IPS-18a (cell line): ENCODE data around the gene ARAP1.

ENCODE experiments used
- H3K27ac ChIP-seq: one replicate; pipeline ENCODE4 v1.5.1; 2013; ENCODE audit warnings: low read length
- H3K27me3 ChIP-seq: one replicate; pipeline ENCODE4 v1.6.1; 2013; ENCODE audit warnings: mild to moderate bottlenecking, low read length; ENCODE audit not compliant: control insufficient read depth, insufficient read depth
- H3K36me3 ChIP-seq: one replicate; pipeline ENCODE4 v1.6.1; 2013; ENCODE audit warnings: low read depth, low read length; ENCODE audit not compliant: control insufficient read depth
- H3K4me1 ChIP-seq: one replicate; pipeline ENCODE4 v1.6.1; 2013; ENCODE audit warnings: low read depth, low read length; ENCODE audit not compliant: control insufficient read depth
- H3K4me3 ChIP-seq: one replicate; pipeline ENCODE4 v1.5.1; 2013; ENCODE audit warnings: low read length
- H3K9ac ChIP-seq: one replicate; pipeline ENCODE4 v1.6.1; 2013; ENCODE audit warnings: mild to moderate bottlenecking, low read length, moderate library complexity
- H3K9me3 ChIP-seq: one replicate; pipeline ENCODE4 v1.6.1; 2013; ENCODE audit warnings: low read depth, low read length; ENCODE audit not compliant: control insufficient read depth

Gene ARAP1

GRCh38 chr11:72692498-72693237 is 59.5 kb downstream of the ARAP1 start:
- no peak overlapping the region for H3K4me3 ChIP-seq
- no peaks in the 10 kb centered on the region for H3K4me1 ChIP-seq
- H3K27me3 ChIP-seq: no peaks in the 10 kb centered on the region
- no peak overlapping the region for H3K27ac ChIP-seq
- no peak overlapping the region for H3K9ac ChIP-seq
- H3K36me3 ChIP-seq: peaks cover 25% of the 10 kb centered on the region
- H3K9me3 ChIP-seq: no peaks in the 10 kb centered on the region

GRCh38 chr11:72690166-72690565 is 62.0 kb downstream of the ARAP1 start:
- no peaks in the 10 kb centered on the region for H3K4me1 ChIP-seq
- H3K9ac ChIP-seq: no peak overlapping the region
- H3K36me3 ChIP-seq: peaks cover 14% of the 10 kb centered on the region
- no peaks in the 10 kb centered on the region for H3K27me3 ChIP-seq
- H3K9me3 ChIP-seq: no peaks in the 10 kb centered on the region
- no peak overlapping the region for H3K27ac ChIP-seq
- H3K4me3 ChIP-seq: no peak overlapping the region

GRCh38 chr11:72688929-72689328 is 63.3 kb downstream of the ARAP1 start:
- H3K36me3 ChIP-seq: peaks cover 6% of the 10 kb centered on the region
- H3K4me1 ChIP-seq: no peaks in the 10 kb centered on the region
- no peak overlapping the region for H3K4me3 ChIP-seq

GRCh38 chr11:72688486-72688885 is 63.7 kb downstream of the ARAP1 start:
- Histone ChIP-seq H3K9me3 (no peaks in the 10 kb centered on the region), H3K4me1 (no peaks in the 10 kb centered on the region), H3K9ac (no peak overlapping the region), H3K27ac (no peak overlapping the region), H3K27me3 (no peaks in the 10 kb centered on the region), H3K36me3 (peaks cover 6% of the 10 kb centered on the region), H3K4me3 (no peak overlapping the region)

More at GRCh38 chr11:72688929-72689328, 63.3 kb downstream of the ARAP1 start:
- Histone ChIP-seq H3K27ac (no peak overlapping the region), H3K9ac (no peak overlapping the region), H3K9me3 (no peaks in the 10 kb centered on the region), H3K27me3 (no peaks in the 10 kb centered on the region)

DNA sequence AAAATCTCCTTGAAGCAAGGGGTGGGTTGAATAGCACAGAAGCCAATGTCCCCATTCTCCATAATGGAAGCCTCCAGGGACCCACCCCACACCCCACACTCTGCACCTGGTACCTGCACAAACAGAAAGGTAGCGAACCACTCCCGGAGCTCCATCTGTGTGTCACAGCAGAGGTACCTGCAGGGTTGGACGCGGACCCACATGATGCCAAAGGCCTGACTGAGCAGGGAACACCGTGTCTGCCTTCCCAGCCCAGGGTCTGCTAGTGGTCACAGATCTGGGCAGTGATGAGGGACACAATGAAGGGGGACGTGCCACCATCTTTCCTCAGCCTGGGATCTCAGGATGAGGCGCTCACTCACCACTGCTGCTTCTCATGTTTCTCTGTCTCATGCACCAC is 64.9 kb downstream of the ARAP1 start:
- Histone ChIP-seq H3K9me3 (no peaks in the 10 kb centered on the region), H3K27ac (no peak overlapping the region), H3K9ac (no peak overlapping the region), H3K4me1 (no peaks in the 10 kb centered on the region), H3K4me3 (no peak overlapping the region), H3K36me3 (no peaks in the 10 kb centered on the region), H3K27me3 (no peaks in the 10 kb centered on the region)

DNA sequence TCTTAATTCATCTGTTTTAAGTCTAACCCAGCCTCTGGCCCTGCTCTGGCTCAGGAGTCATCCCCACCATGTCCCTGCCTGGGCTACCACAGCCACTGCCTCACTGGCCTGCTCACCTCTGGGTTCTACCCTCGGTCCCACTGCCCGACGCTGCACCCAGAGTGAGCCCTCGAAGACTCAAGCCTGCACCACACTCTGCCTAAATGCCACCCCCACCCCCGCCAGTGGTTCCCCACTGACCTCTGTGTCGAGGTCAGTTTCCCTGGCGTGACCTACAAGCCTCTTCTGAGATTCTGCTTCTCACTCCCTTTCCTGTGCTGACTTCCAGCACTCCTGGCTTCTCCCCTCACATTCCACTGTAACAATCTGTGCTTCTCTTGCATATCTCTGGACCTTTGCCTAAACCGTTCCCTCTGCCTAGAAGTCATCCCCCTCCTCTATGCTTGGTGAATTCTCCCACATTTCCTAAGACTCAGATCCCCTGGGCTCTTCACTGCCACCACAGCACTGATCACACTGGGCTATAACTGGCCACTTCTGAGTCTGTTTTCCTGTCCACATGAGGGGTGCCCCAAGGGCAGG is 65.5 kb downstream of the ARAP1 start:
- no peaks in the 10 kb centered on the region for H3K4me1 ChIP-seq
- no peaks in the 10 kb centered on the region for H3K27me3 ChIP-seq
- H3K9me3 ChIP-seq: no peaks in the 10 kb centered on the region
- no peak overlapping the region for H3K27ac ChIP-seq
- H3K36me3 ChIP-seq: no peaks in the 10 kb centered on the region
- no peak overlapping the region for H3K4me3 ChIP-seq
- no peak overlapping the region for H3K9ac ChIP-seq

GRCh38 chr11:72685560-72686480 is 66.4 kb downstream of the ARAP1 start:
- no peaks in the 10 kb centered on the region for H3K27me3 ChIP-seq
- H3K4me3 ChIP-seq: no peak overlapping the region
- no peaks in the 10 kb centered on the region for H3K4me1 ChIP-seq
- H3K27ac ChIP-seq: no peak overlapping the region
- H3K36me3 ChIP-seq: no peaks in the 10 kb centered on the region
- H3K9me3 ChIP-seq: no peaks in the 10 kb centered on the region
- H3K9ac ChIP-seq: no peak overlapping the region

DNA sequence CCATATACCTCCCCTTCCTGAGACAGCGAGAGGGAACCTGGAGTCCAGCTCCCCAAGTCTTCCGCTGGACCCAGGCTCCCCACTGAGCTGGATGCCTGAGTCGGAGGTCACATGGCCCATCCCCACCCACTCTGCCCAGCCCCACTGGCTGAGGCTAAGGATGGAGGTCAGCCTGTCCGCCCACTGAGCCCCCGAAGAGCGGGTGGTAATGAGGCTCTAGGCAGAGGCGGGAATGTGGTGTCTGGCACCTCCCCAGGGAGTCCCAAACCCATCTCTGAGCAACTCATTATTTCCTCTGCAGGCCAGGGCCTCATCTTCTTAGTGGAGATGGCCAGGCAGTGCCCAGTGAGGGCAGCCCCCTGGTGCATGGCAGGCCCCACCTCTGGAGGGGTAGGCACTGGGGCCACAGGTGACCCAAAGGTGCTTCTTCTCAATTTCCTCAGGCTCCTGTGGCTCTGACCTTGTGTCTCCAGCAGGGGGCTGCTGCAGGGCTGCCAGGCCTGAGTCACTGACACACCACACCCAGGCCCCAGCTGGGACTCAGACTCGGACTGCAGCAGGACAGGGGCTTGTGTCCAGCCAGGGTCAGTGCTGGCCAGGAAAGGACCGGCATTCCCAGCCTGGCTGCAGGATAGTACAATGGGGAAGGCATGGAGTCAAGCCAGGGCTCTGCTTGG is 67.8 kb downstream of the ARAP1 start:
- Histone ChIP-seq H3K27ac (no peak overlapping the region), H3K9me3 (no peaks in the 10 kb centered on the region), H3K27me3 (peaks cover 4% of the 10 kb centered on the region), H3K4me1 (no peaks in the 10 kb centered on the region), H3K36me3 (no peaks in the 10 kb centered on the region), H3K9ac (no peak overlapping the region), H3K4me3 (no peak overlapping the region)

DNA sequence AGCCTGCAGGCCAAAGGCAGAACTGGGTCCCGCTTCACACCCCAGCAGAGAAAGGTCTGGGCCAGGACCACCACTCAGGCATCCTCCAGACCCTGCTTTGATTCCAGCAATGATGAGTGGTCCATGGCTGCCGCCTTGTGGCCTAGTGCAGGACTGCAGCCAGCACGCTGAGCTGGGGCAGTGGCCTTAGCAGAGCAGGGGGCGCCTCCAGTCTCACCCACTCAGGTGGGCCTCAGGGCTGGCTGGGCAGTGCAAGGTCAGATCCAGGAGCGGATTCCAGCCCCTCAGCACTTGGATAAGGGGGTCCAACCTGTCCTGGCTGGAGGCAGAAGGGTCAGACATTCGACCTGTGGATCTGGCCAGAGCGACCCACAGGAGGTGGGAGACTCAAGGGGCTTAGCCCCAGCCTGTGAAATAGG is 68.4 kb downstream of the ARAP1 start:
- Histone ChIP-seq H3K27ac (no peak overlapping the region), H3K9me3 (no peaks in the 10 kb centered on the region), H3K27me3 (peaks cover 10% of the 10 kb centered on the region), H3K9ac (no peak overlapping the region), H3K4me3 (no peak overlapping the region), H3K4me1 (no peaks in the 10 kb centered on the region), H3K36me3 (no peaks in the 10 kb centered on the region)

GRCh38 chr11:72682858-72683243 is 69.4 kb downstream of the ARAP1 start:
- H3K4me1 ChIP-seq: no peaks in the 10 kb centered on the region
- H3K9me3 ChIP-seq: no peaks in the 10 kb centered on the region
- H3K36me3 ChIP-seq: no peaks in the 10 kb centered on the region
- peaks cover 19% of the 10 kb centered on the region for H3K27me3 ChIP-seq
- H3K27ac ChIP-seq: no peak overlapping the region
- no peak overlapping the region for H3K4me3 ChIP-seq
- no peak overlapping the region for H3K9ac ChIP-seq

DNA sequence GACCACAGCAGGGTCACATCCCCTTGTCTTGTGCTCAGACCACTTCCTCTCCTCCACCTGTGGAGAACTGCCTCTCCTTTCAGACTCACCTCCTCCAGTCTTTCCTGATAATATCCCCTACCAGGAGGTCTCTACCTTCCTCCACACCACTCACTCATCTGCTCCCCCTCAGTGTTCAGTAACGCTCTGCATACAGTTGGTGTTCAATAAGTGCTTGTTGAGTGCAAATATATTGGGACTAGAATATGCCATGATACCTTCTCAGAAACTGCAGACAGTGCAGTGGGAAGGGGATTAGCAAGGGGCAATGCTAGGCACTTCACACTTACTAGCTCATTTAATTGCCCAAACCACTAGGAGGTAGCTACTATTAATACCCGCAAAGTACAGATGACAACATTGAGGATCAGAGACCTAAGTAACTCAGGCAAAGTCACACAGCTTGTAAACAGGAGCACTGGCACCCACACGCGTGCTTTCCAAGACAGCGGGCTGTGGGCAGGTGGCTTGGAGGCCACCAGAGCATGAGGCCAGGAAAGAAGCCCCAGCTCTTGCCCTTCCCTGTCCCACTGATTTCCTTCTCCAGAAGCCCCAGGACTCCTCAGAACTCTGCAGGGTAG is 69.9 kb downstream of the ARAP1 start:
- Histone ChIP-seq H3K36me3 (no peaks in the 10 kb centered on the region), H3K4me3 (no peak overlapping the region), H3K27me3 (peaks cover 24% of the 10 kb centered on the region), H3K27ac (no peak overlapping the region), H3K4me1 (no peaks in the 10 kb centered on the region), H3K9ac (no peak overlapping the region), H3K9me3 (no peaks in the 10 kb centered on the region)
